ENCODE measurements around the gene NR2E1.

The NR2E1 gene

GRCh38 chr6:108179741-108180140, 13.9 kb downstream of the NR2E1 start:
- Histone ChIP-seq H3K79me2 (ENCODE audit: insufficient read depth, low read length) (no peaks in the 10 kb centered on the region), H2AFZ (ENCODE audit: low read length) (no peak overlapping the region), H3K9ac (ENCODE audit: low read depth, low read length, poor library complexity, severe bottlenecking) (no peak overlapping the region), H3K4me3 (ENCODE audit: low read length, poor library complexity, severe bottlenecking) (no peak overlapping the region), H3K36me3 (ENCODE audit: insufficient read depth, low read length) (no peaks in the 10 kb centered on the region), H3K9me3 (ENCODE audit: insufficient read depth, low read depth, low read length) (no peaks in the 10 kb centered on the region), H3K9me2 (replicated peaks; ENCODE audit: low read depth, low read length) (no peaks in the 10 kb centered on the region), H3F3A (ENCODE audit: low read depth) (no peaks in the 10 kb centered on the region), H3K4me1 (ENCODE audit: insufficient read depth, low read length, poor library complexity, severe bottlenecking) (peaks cover 5% of the 10 kb centered on the region), H3K27me3 (ENCODE audit: insufficient read depth, low read length, poor library complexity, severe bottlenecking) (no peaks in the 10 kb centered on the region), H4K20me1 (ENCODE audit: insufficient read depth, low read length, poor library complexity, severe bottlenecking) (no peaks in the 10 kb centered on the region), H3K4me2 (ENCODE audit: low read depth, low read length, poor library complexity, severe bottlenecking) (no peak overlapping the region)
- TF ChIP-seq, protein P1, sequence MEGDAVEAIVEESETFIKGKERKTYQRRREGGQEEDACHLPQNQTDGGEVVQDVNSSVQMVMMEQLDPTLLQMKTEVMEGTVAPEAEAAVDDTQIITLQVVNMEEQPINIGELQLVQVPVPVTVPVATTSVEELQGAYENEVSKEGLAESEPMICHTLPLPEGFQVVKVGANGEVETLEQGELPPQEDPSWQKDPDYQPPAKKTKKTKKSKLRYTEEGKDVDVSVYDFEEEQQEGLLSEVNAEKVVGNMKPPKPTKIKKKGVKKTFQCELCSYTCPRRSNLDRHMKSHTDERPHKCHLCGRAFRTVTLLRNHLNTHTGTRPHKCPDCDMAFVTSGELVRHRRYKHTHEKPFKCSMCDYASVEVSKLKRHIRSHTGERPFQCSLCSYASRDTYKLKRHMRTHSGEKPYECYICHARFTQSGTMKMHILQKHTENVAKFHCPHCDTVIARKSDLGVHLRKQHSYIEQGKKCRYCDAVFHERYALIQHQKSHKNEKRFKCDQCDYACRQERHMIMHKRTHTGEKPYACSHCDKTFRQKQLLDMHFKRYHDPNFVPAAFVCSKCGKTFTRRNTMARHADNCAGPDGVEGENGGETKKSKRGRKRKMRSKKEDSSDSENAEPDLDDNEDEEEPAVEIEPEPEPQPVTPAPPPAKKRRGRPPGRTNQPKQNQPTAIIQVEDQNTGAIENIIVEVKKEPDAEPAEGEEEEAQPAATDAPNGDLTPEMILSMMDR (conservative IDR thresholded peaks at IDR 0.05; ENCODE audit: low read length): no peak
- no peak for TF ChIP-seq EZH2phosphoT487 (IDR thresholded peaks at IDR 0.05; ENCODE audit: borderline replicate concordance)

DNA sequence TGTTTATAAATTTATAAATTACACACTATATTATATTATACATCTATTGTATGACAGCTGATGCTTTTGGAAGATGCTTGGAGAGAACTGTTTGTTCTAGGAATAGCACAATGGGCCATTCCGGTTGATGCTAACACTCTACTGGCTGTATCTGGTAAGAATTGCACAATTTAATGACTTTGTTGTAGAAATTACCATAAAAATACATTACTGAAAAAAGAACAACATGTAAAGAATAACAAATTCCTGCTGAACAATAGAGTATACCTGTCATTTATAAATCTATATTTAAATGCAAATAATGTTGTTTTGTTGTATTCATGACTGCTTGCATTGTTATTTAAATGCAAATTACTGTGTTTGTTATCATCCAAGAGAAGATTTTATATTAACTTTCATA, 14.4 kb downstream of the NR2E1 start:
- Histone ChIP-seq H3K4me2 (ENCODE audit: low read depth, low read length, poor library complexity, severe bottlenecking) (no peak overlapping the region), H4K20me1 (ENCODE audit: insufficient read depth, low read length, poor library complexity, severe bottlenecking) (no peaks in the 10 kb centered on the region), H3K36me3 (ENCODE audit: insufficient read depth, low read length) (no peaks in the 10 kb centered on the region), H3K9me3 (ENCODE audit: insufficient read depth, low read depth, low read length) (no peaks in the 10 kb centered on the region), H3K27me3 (ENCODE audit: insufficient read depth, low read length, poor library complexity, severe bottlenecking) (no peaks in the 10 kb centered on the region), H3K4me1 (ENCODE audit: insufficient read depth, low read length, poor library complexity, severe bottlenecking) (peaks cover 5% of the 10 kb centered on the region), H3K9me2 (replicated peaks; ENCODE audit: low read depth, low read length) (no peaks in the 10 kb centered on the region), H3K4me3 (ENCODE audit: low read length, poor library complexity, severe bottlenecking) (no peak overlapping the region), H3K9ac (ENCODE audit: low read depth, low read length, poor library complexity, severe bottlenecking) (no peak overlapping the region), H3K79me2 (ENCODE audit: insufficient read depth, low read length) (no peaks in the 10 kb centered on the region), H2AFZ (ENCODE audit: low read length) (no peak overlapping the region), H3F3A (ENCODE audit: low read depth) (no peaks in the 10 kb centered on the region)
- TF ChIP-seq EZH2phosphoT487 (IDR thresholded peaks at IDR 0.05; ENCODE audit: borderline replicate concordance): no peak
- TF ChIP-seq, protein P1 (conservative IDR thresholded peaks at IDR 0.05; ENCODE audit: low read length): no peak

DNA sequence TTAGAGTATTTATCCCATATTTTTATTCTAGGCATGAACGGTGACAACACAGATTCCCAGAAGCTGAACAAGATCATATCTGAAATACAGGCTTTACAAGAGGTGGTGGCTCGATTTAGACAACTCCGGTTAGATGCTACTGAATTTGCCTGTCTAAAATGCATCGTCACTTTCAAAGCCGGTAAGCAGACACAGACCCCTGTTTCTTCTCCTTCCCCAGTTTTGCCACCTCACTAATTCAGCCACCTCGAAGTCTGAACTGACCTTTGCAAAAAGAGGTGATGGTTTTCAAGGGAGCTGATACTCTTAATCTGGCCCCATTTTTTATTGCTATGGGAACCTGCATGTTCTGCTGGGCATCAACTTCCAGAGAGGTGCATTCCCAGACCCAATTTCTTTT, 15.0 kb downstream of the NR2E1 start:
- peaks cover 5% of the 10 kb centered on the region for H3K4me1 ChIP-seq (ENCODE audit: insufficient read depth, low read length, poor library complexity, severe bottlenecking)
- no peaks in the 10 kb centered on the region for H3K79me2 ChIP-seq (ENCODE audit: insufficient read depth, low read length)
- H3K4me2 ChIP-seq (ENCODE audit: low read depth, low read length, poor library complexity, severe bottlenecking): no peak overlapping the region
- no peaks in the 10 kb centered on the region for H3K27me3 ChIP-seq (ENCODE audit: insufficient read depth, low read length, poor library complexity, severe bottlenecking)
- H3K9me2 ChIP-seq (replicated peaks; ENCODE audit: low read depth, low read length): no peaks in the 10 kb centered on the region
- H2AFZ ChIP-seq (ENCODE audit: low read length): no peak overlapping the region
- no peaks in the 10 kb centered on the region for H3K9me3 ChIP-seq (ENCODE audit: insufficient read depth, low read depth, low read length)
- no peak overlapping the region for H3K4me3 ChIP-seq (ENCODE audit: low read length, poor library complexity, severe bottlenecking)
- H3K36me3 ChIP-seq (ENCODE audit: insufficient read depth, low read length): no peaks in the 10 kb centered on the region
- TF ChIP-seq, protein P1 (conservative IDR thresholded peaks at IDR 0.05; ENCODE audit: low read length): no peak
- TF ChIP-seq EZH2phosphoT487 (IDR thresholded peaks at IDR 0.05; ENCODE audit: borderline replicate concordance): no peak
- no peaks in the 10 kb centered on the region for H3F3A ChIP-seq (ENCODE audit: low read depth)
- no peaks in the 10 kb centered on the region for H4K20me1 ChIP-seq (ENCODE audit: insufficient read depth, low read length, poor library complexity, severe bottlenecking)
- H3K9ac ChIP-seq (ENCODE audit: low read depth, low read length, poor library complexity, severe bottlenecking): no peak overlapping the region
